H1 (cell line): ENCODE results near the gene TNXB. TPM values are rescaled to one million over a fixed set of nuclear protein-coding genes. Genes with fewer than 3 reads are reported as not detected.

ENCODE experiments used
- CTCF ChIA-PET: fragments of 300-600 bp; sonication (Branson Sonifier 250); formaldehyde crosslinking; loops from one replicate; lab custom pipeline; 2021; ENCODE audit not compliant: partially characterized antibody; lab: Charles Lee
- POLR2A ChIA-PET: fragments of 300-600 bp; sonication (Branson Sonifier 250); formaldehyde crosslinking; loops from one replicate; lab custom pipeline; 2021; ENCODE audit warnings: inconsistent platforms; ENCODE audit not compliant: partially characterized antibody; lab: Charles Lee
- DNase-seq, 2 experiments: peaks; one replicate each; pipeline versions ENCODE4 v3.0.0 to v3.0.0-alpha.2; 2010 to 2022; ENCODE audit warnings: low spot score in 2 of 2, low read depth in 1 of 2, mixed read lengths in 1 of 2
- FAIRE-seq: peaks from 2 replicates; lab custom pipeline; 2011; peaks lifted over from hg19 to GRCh38; lab: Jason Lieb, UNC
- H2AFZ ChIP-seq: 2 replicates; pipeline ENCODE4 v1.8.1; 2012; ENCODE audit warnings: low read length, inconsistent platforms
- H2AK5ac ChIP-seq: 2 replicates; pipeline ENCODE4 v1.6.1; 2013; ENCODE audit warnings: low read depth, low read length
- H2BK120ac ChIP-seq: replicated peaks from 2 replicates; pipeline ENCODE3; 2013; ENCODE audit warnings: low read depth, low read length, inconsistent platforms
- H2BK12ac ChIP-seq: 2 replicates; pipeline ENCODE4 v1.6.1; 2013; ENCODE audit warnings: low read depth, low read length
- H2BK15ac ChIP-seq: 2 replicates; pipeline ENCODE4 v1.6.1; 2013; ENCODE audit warnings: low read length
- H2BK20ac ChIP-seq: 2 replicates; pipeline ENCODE4 v1.6.1; 2013; ENCODE audit warnings: low read length
- H2BK5ac ChIP-seq: 2 replicates; pipeline ENCODE4 v1.6.1; 2013; ENCODE audit warnings: low read depth, low read length
- H3K14ac ChIP-seq: 2 replicates; pipeline ENCODE4 v1.6.1; 2013; ENCODE audit warnings: inconsistent platforms; ENCODE audit not compliant: insufficient read length
- H3K18ac ChIP-seq: 2 replicates; pipeline ENCODE4 v1.6.1; 2013; ENCODE audit warnings: low read length; ENCODE audit errors: extremely low read depth
- H3K23ac ChIP-seq: 2 replicates; pipeline ENCODE4 v1.6.1; 2013; ENCODE audit warnings: inconsistent platforms; ENCODE audit not compliant: insufficient read length
- H3K23me2 ChIP-seq: 2 replicates; pipeline ENCODE4 v1.6.1; 2013; ENCODE audit warnings: low read depth, low read length
- H3K27ac ChIP-seq: 2 replicates; pipeline ENCODE4 v1.6.1; 2011; ENCODE audit warnings: low read depth, low read length, inconsistent platforms
- H3K27me3 ChIP-seq, 4 experiments: replicated peaks in 1 of 4; 1 replicate in 1 of 4; 2 replicates in 3 of 4; pipeline versions ENCODE4 v1.6.1 to v1.8.1; 2011 to 2013; ENCODE audit warnings: low read length in 3 of 4, mild to moderate bottlenecking in 3 of 4, inconsistent platforms in 2 of 4, mixed read lengths in 2 of 4, moderate library complexity in 1 of 4; ENCODE audit not compliant: control insufficient read depth in 3 of 4, insufficient read depth in 3 of 4; ENCODE audit errors: extremely low read depth in 1 of 4
- H3K36me3 ChIP-seq, 4 experiments: 2 replicates each; pipeline versions ENCODE4 v1.6.1 to v1.8.1; 2011 to 2013; ENCODE audit warnings: mild to moderate bottlenecking in 4 of 4, low read length in 3 of 4, moderate library complexity in 2 of 4, control low read depth in 1 of 4, inconsistent platforms in 1 of 4; ENCODE audit not compliant: insufficient read depth in 4 of 4, control insufficient read depth in 2 of 4
- H3K4ac ChIP-seq: replicated peaks from 2 replicates; pipeline ENCODE3; 2013; ENCODE audit warnings: low read length, low read depth, mixed read lengths, inconsistent platforms; ENCODE audit not compliant: insufficient read length
- H3K4me1 ChIP-seq, 4 experiments: replicated peaks in 1 of 4; 1 replicate in 1 of 4; 2 replicates in 3 of 4; pipeline versions ENCODE4 v1.6.1 to v1.8.1; 2011 to 2013; ENCODE audit warnings: low read length in 3 of 4, inconsistent platforms in 2 of 4, mixed read lengths in 1 of 4; ENCODE audit not compliant: insufficient read depth in 4 of 4, control insufficient read depth in 3 of 4
- H3K4me2 ChIP-seq, 2 experiments: 2 replicates each; pipeline versions ENCODE4 v1.6.1 to v1.8.1; 2011 to 2013; ENCODE audit warnings: low read depth in 2 of 2, low read length in 2 of 2, control low read depth in 1 of 2, inconsistent platforms in 1 of 2, mild to moderate bottlenecking in 1 of 2; ENCODE audit not compliant: insufficient read depth in 1 of 2
- H3K4me3 ChIP-seq, 4 experiments: fragments of 200-600, 300-600 bp in 1 of 4; sonication (generic), shearing (Covaris generic), sonication (Bioruptor Twin) in 1 of 4; 2 replicates each; pipeline versions ENCODE4 v1.5.1 to v1.8.1; 2011 to 2016; ENCODE audit warnings: low read length in 4 of 4, low read depth in 3 of 4, control low read depth in 2 of 4, inconsistent platforms in 2 of 4, mild to moderate bottlenecking in 2 of 4, mixed read lengths in 1 of 4, moderate library complexity in 1 of 4; ENCODE audit not compliant: insufficient read depth in 2 of 4; ENCODE audit errors: extremely low read depth in 1 of 4
- H3K56ac ChIP-seq: replicated peaks from 2 replicates; pipeline ENCODE3; 2013; ENCODE audit warnings: low read depth, mild to moderate bottlenecking, mixed read lengths, low read length, inconsistent platforms; ENCODE audit not compliant: insufficient read length
- H3K79me1 ChIP-seq: 2 replicates; pipeline ENCODE4 v1.6.1; 2013; ENCODE audit warnings: low read depth, low read length, control low read depth
- H3K79me2 ChIP-seq, 2 experiments: 2 replicates each; pipeline versions ENCODE4 v1.6.1 to v1.8.1; 2012 to 2013; ENCODE audit warnings: low read length in 2 of 2, mild to moderate bottlenecking in 2 of 2, inconsistent platforms in 1 of 2; ENCODE audit not compliant: insufficient read depth in 2 of 2, control insufficient read depth in 1 of 2
- H3K9ac ChIP-seq, 4 experiments: replicated peaks in 1 of 4; 1 replicate in 1 of 4; 2 replicates in 3 of 4; pipeline versions ENCODE4 v1.6.1 to v1.8.1; 2011 to 2013; ENCODE audit warnings: low read depth in 3 of 4, low read length in 3 of 4, control low read depth in 2 of 4, mild to moderate bottlenecking in 2 of 4, moderate library complexity in 2 of 4, inconsistent platforms in 1 of 4; ENCODE audit errors: extremely low read depth in 1 of 4
- H3K9me3 ChIP-seq, 2 experiments: 2 replicates each; pipeline versions ENCODE4 v1.6.1 to v1.8.1; 2012 to 2013; ENCODE audit warnings: mild to moderate bottlenecking in 2 of 2, moderate library complexity in 2 of 2, control low read depth in 1 of 2, inconsistent platforms in 1 of 2, low read depth in 1 of 2, low read length in 1 of 2, mixed read lengths in 1 of 2; ENCODE audit not compliant: insufficient read depth in 2 of 2
- H4K20me1 ChIP-seq, 2 experiments: replicated peaks in 1 of 2; 2 replicates each; pipeline versions ENCODE3 to v1.8.1; 2011 to 2013; ENCODE audit warnings: inconsistent platforms in 2 of 2, low read length in 2 of 2, mild to moderate bottlenecking in 1 of 2; ENCODE audit not compliant: insufficient read depth in 2 of 2, control insufficient read depth in 1 of 2
- H4K5ac ChIP-seq: 2 replicates; pipeline ENCODE4 v1.6.1; 2013; ENCODE audit warnings: low read length, low read depth, mixed read lengths, inconsistent platforms; ENCODE audit not compliant: insufficient read length
- H4K8ac ChIP-seq: 2 replicates; pipeline ENCODE4 v1.8.0; 2013; ENCODE audit warnings: mild to moderate bottlenecking, moderate library complexity, low read length, inconsistent platforms; ENCODE audit not compliant: insufficient read depth; ENCODE audit errors: extremely low read depth
- H4K91ac ChIP-seq: replicated peaks from 2 replicates; pipeline ENCODE3; 2013; ENCODE audit warnings: low read length, mixed read lengths, inconsistent platforms; ENCODE audit not compliant: insufficient read length
- ATF3 ChIP-seq: IDR thresholded peaks from 2 replicates; pipeline ENCODE4 v1.6.1; 2011; ENCODE audit warnings: low read depth, mild to moderate bottlenecking, low read length; ENCODE audit not compliant: insufficient read depth
- BRCA1 ChIP-seq: IDR thresholded peaks from 2 replicates; pipeline ENCODE4 v1.6.1; 2012; ENCODE audit warnings: low read depth, low read length, improper control_type of control experiment
- CEBPB ChIP-seq: IDR thresholded peaks from 2 replicates; pipeline ENCODE4 v1.6.1; 2012; ENCODE audit warnings: low read depth, low read length
- GABPA ChIP-seq: IDR thresholded peaks from 2 replicates; pipeline ENCODE4 v1.6.1; 2011; ENCODE audit warnings: mild to moderate bottlenecking, low read length, moderate library complexity, borderline replicate concordance; ENCODE audit not compliant: insufficient read depth
- HDAC6 ChIP-seq: IDR thresholded peaks from one replicate; pipeline ENCODE4 v1.7.1; 2012; ENCODE audit warnings: low read depth, mild to moderate bottlenecking, inconsistent platforms, low read length, moderate library complexity
- JUN ChIP-seq: IDR thresholded peaks from 2 replicates; pipeline ENCODE4 v1.6.1; 2011; ENCODE audit warnings: low read depth, mild to moderate bottlenecking, improper control_type of control experiment, low read length
- NANOG ChIP-seq: IDR thresholded peaks from 2 replicates; pipeline ENCODE4 v1.6.1; 2011; ENCODE audit warnings: low read length, low read depth, mild to moderate bottlenecking, inconsistent platforms; ENCODE audit not compliant: insufficient read depth, poor library complexity, severe bottlenecking
- SAP30 ChIP-seq: fragments of 300-600 bp; sonication (generic); IDR thresholded peaks from 2 replicates; pipeline ENCODE4 v1.7.1; 2012; ENCODE audit warnings: low read length, moderate library complexity, mild to moderate bottlenecking, inconsistent platforms; ENCODE audit not compliant: insufficient read depth, insufficient replicate concordance
- SP4 ChIP-seq: IDR thresholded peaks from 2 replicates; pipeline ENCODE4 v1.6.1; 2012; ENCODE audit warnings: low read length, inconsistent platforms
- SUZ12 ChIP-seq: fragments of 200-600 bp; sonication (generic); IDR thresholded peaks from 2 replicates; pipeline ENCODE4 v1.6.1; 2012; ENCODE audit warnings: mild to moderate bottlenecking, inconsistent platforms, low read length, moderate library complexity, mixed read lengths
- TAF7 ChIP-seq: optimal IDR thresholded peaks from 2 replicates; pipeline ENCODE3; 2011; ENCODE audit warnings: low read depth, mild to moderate bottlenecking, inconsistent platforms, low read length, moderate library complexity, borderline replicate concordance
- TCF12 ChIP-seq: IDR thresholded peaks from 2 replicates; pipeline ENCODE4 v1.6.1; 2011; ENCODE audit warnings: low read depth, mild to moderate bottlenecking, low read length
- WGBS, 2 experiments: shearing (Covaris generic) in 1 of 2; methylation state at CpG; one replicate each; pipeline versions ENCODE4 v1.1.6 to v1.1.7; 2013 to 2015; ENCODE audit warnings: low lambda C conversion rate in 2 of 2, mixed read lengths in 2 of 2, inconsistent platforms in 1 of 2, low coverage in 1 of 2, missing lambda C conversion rate in 1 of 2; ENCODE audit not compliant: insufficient replicate concordance in 2 of 2, insufficient coverage in 1 of 2, insufficient read length in 1 of 2; ENCODE audit errors: extremely low coverage in 1 of 2, missing lambda C conversion rate in 1 of 2; 5-methylcytosine and 5-hydroxymethylcytosine counted together
- polyA plus RNA-seq, 7 experiments: library from polyadenylated mRNA; depleted of rRNA in 3 of 7; stranded (reverse) in 5 of 7; unstranded in 2 of 7; fragments of >200 nt in 5 of 7; fragments of 200-250 nt in 2 of 7; gene quantifications; 1 replicate in 5 of 7; 2 replicates in 1 of 7; 4 replicates in 1 of 7; pipeline versions ENCODE4 v1.2.1 to v1.2.3, GENCODE V29; 2011 to 2013; ENCODE audit warnings: missing spikeins in 2 of 7, mixed read lengths in 2 of 7
- total RNA-seq: library from RNA; stranded (reverse); fragmentation: NEBNext Ultra II Directional; extraction: Animal tissue kit (Norgen Biotek cat#: 25700); gene quantifications from 2 replicates; pipeline ENCODE4 v1.2.1, GENCODE V29; 2021

Gene TNXB
- total and polyA plus RNA-seq, 2 of the 8 experiments (the other 6 are each of a cell fraction or from before 2014, with no cell fraction given): 3.1 to 4.8 TPM

GRCh38 chr6:32070814-32071543, 38.2 kb downstream of the TNXB start:
- POLR2A ChIA-PET: interaction anchor here (0.9 to 2.1 kb wide), 6 partner anchors 17 to 125 kb away, joined by 3 to 7 read pairs (median 4); partner anchors contain the start of gene PRRT1
- no peak overlapping the region for H2BK20ac ChIP-seq
- no peak overlapping the region for H3K4me2 ChIP-seq
- H3K27ac ChIP-seq: no peak overlapping the region
- peaks cover 0 to 8% (median 5%) of the 10 kb centered on the region in 4 experiments; a peak in 6 of 7 replicates for H3K4me1 ChIP-seq
- H2BK120ac ChIP-seq: no peak overlapping the region
- no peak overlapping the region for H3K4ac ChIP-seq
- WGBS, 2 experiments: 73% methylated on average over 15 of the region's 16 CpGs; no CpG with 5 or more reads in 1 of the 2 experiments
- no peak overlapping the region for H4K91ac ChIP-seq
- no peak overlapping the region for H2AFZ ChIP-seq
- no peak overlapping the region; the same call in 1 of the 2 replicates for H3K18ac ChIP-seq
- no peak overlapping the region for H3K14ac ChIP-seq
- no peaks in the 10 kb centered on the region for H4K20me1 ChIP-seq
- no peak overlapping the region for H3K4me3 ChIP-seq
- DNase-seq: no peak
- no peak for FAIRE-seq
- H3K36me3 ChIP-seq: no peaks in the 10 kb centered on the region
- no peak overlapping the region for H3K23ac ChIP-seq
- H3K27me3 ChIP-seq: no peaks in the 10 kb centered on the region; a peak in 1 of 7 replicates
- no peak overlapping the region for H2AK5ac ChIP-seq
- no peak overlapping the region for H2BK12ac ChIP-seq
- H3K9me3 ChIP-seq: no peaks in the 10 kb centered on the region
- no peak overlapping the region for H3K9ac ChIP-seq
- no peak overlapping the region for H4K5ac ChIP-seq
- H2BK15ac ChIP-seq: no peak overlapping the region
- no peak overlapping the region; the same call in 1 of the 2 replicates for H4K8ac ChIP-seq
- H3K79me2 ChIP-seq: no peaks in the 10 kb centered on the region
- no peak for TF ChIP-seq NANOG
- TF ChIP-seq CEBPB: no peak
- no peak for TF ChIP-seq BRCA1
- TF ChIP-seq TCF12: no peak
- no peak for TF ChIP-seq JUN
- no peak for TF ChIP-seq SP4
- TF ChIP-seq TAF7: no peak
- TF ChIP-seq SAP30: no peak
- TF ChIP-seq HDAC6: no peak
- no peak for TF ChIP-seq GABPA
- no peak for TF ChIP-seq SUZ12
- TF ChIP-seq ATF3: no peak
- H3K56ac ChIP-seq: no peak overlapping the region
- H3K79me1 ChIP-seq: no peaks in the 10 kb centered on the region
- H3K23me2 ChIP-seq: no peaks in the 10 kb centered on the region
- H2BK5ac ChIP-seq: no peak overlapping the region
- CTCF ChIA-PET: interaction anchor here (1.1 to 2.6 kb wide), 7 partner anchors 12 to 238 kb away, joined by 3 to 13 read pairs (median 3); no protein-coding TSS in a partner anchor
